Endothelial cell of umbilical vein (primary cell): ENCODE data around the gene ZNRF1. TPM values are rescaled to one million over a fixed set of nuclear protein-coding genes. Genes with fewer than 3 reads are reported as not detected.

Experiments
- BruUV-seq: library from RNA; stranded (reverse); fragments of 400-500 nt; replicated peaks from 2 replicates; lab custom pipeline; 2021; lab: Mats Ljungman, UMichigan
- CTCF ChIA-PET: fragments of 300-600, 350-600 bp; sonication (Branson Sonifier 250); formaldehyde crosslinking; loops from one replicate; lab custom pipeline; 2021; ENCODE audit warnings: antibody characterized with exemption, inconsistent platforms; lab: Charles Lee
- POLR2A ChIA-PET: fragments of 300-600, 350-600 bp; sonication (Branson Sonifier 250); formaldehyde crosslinking; loops from one replicate; lab custom pipeline; 2021; ENCODE audit warnings: antibody characterized with exemption, inconsistent platforms; lab: Charles Lee
- DNase-seq: peaks from one replicate; pipeline ENCODE4 v3.0.0-alpha.2; 2011; ENCODE audit warnings: low read depth, low spot score
- FAIRE-seq: peaks from 2 replicates; lab custom pipeline; 2011; peaks lifted over from hg19 to GRCh38; lab: Jason Lieb, UNC
- H2AFZ ChIP-seq: 2 replicates; pipeline ENCODE4 v1.6.0; 2012; ENCODE audit warnings: low read depth, low read length, control low read depth, inconsistent platforms
- H3K27ac ChIP-seq: 2 replicates; pipeline ENCODE4 v1.5.1; 2011; ENCODE audit warnings: low read depth, mild to moderate bottlenecking, control low read depth, low read length, moderate library complexity; ENCODE audit not compliant: insufficient read depth
- H3K27me3 ChIP-seq, 2 experiments: 2 replicates each; pipeline versions ENCODE4 v1.6.0 to v1.6.1; 2011; ENCODE audit warnings: low read length in 2 of 2, mixed read lengths in 1 of 2; ENCODE audit not compliant: control insufficient read depth in 2 of 2, insufficient read depth in 2 of 2
- H3K36me3 ChIP-seq, 2 experiments: 2 replicates in 1 of 2; 3 replicates in 1 of 2; pipeline ENCODE4 v1.5.1; 2011; ENCODE audit warnings: low read length in 2 of 2, mild to moderate bottlenecking in 1 of 2, moderate library complexity in 1 of 2; ENCODE audit not compliant: control insufficient read depth in 2 of 2, insufficient read depth in 2 of 2; ENCODE audit errors: extremely low read depth in 1 of 2
- H3K4me1 ChIP-seq: 3 replicates; pipeline ENCODE4 v1.5.1; 2011; ENCODE audit warnings: mild to moderate bottlenecking, low read length; ENCODE audit not compliant: control insufficient read depth, insufficient read depth; ENCODE audit errors: extremely low read depth
- H3K4me2 ChIP-seq: 2 replicates; pipeline ENCODE4 v1.6.1; 2011; ENCODE audit warnings: low read length, control low read depth, mixed read lengths; ENCODE audit not compliant: insufficient read depth
- H3K4me3 ChIP-seq, 3 experiments: fragments of 200-600 bp in 1 of 3; sonication (generic), shearing (Covaris generic) in 1 of 3; replicated peaks in 1 of 3; 2 replicates each; pipeline ENCODE4 v1.5.1; 2011 to 2016; ENCODE audit warnings: control low read depth in 3 of 3, low read length in 3 of 3, mild to moderate bottlenecking in 2 of 3, inconsistent platforms in 1 of 3, low read depth in 1 of 3, moderate library complexity in 1 of 3; ENCODE audit not compliant: insufficient read depth in 1 of 3
- H3K79me2 ChIP-seq: 2 replicates; pipeline ENCODE4 v1.6.0; 2012; ENCODE audit warnings: low read length, inconsistent platforms; ENCODE audit not compliant: control insufficient read depth, insufficient read depth
- H3K9ac ChIP-seq: replicated peaks from 2 replicates; pipeline ENCODE3; 2011; ENCODE audit warnings: low read length, control low read depth; ENCODE audit not compliant: insufficient read depth; ENCODE audit errors: extremely low read depth
- H3K9me1 ChIP-seq: replicated peaks from 3 replicates; pipeline ENCODE4 v1.6.0; 2011; ENCODE audit warnings: mild to moderate bottlenecking, low read length; ENCODE audit not compliant: control insufficient read depth, insufficient read depth; ENCODE audit errors: extremely low read depth
- H3K9me3 ChIP-seq: replicated peaks from 2 replicates; pipeline ENCODE4 v1.5.1; 2012; ENCODE audit warnings: low read length, inconsistent platforms; ENCODE audit not compliant: control insufficient read depth, insufficient read depth
- H4K20me1 ChIP-seq: replicated peaks from 2 replicates; pipeline ENCODE3; 2011; ENCODE audit warnings: mild to moderate bottlenecking, low read length; ENCODE audit not compliant: control insufficient read depth, insufficient read depth; ENCODE audit errors: extremely low read depth
- EZH2 ChIP-seq: IDR thresholded peaks from 2 replicates; pipeline ENCODE4 v1.6.1; 2012; ENCODE audit warnings: borderline replicate concordance, low read depth, mild to moderate bottlenecking, moderate library complexity, low read length, inconsistent platforms; ENCODE audit not compliant: severe bottlenecking
- FOS ChIP-seq: IDR thresholded peaks from 2 replicates; pipeline ENCODE4 v1.6.1; 2011; ENCODE audit warnings: mild to moderate bottlenecking, low read length, moderate library complexity, borderline replicate concordance; ENCODE audit not compliant: insufficient read depth
- GATA2 ChIP-seq: IDR thresholded peaks from 2 replicates; pipeline ENCODE4 v1.7.0; 2011; ENCODE audit warnings: low read depth, mild to moderate bottlenecking, moderate library complexity, mixed read lengths, low read length; ENCODE audit not compliant: insufficient read length, insufficient read depth
- JUN ChIP-seq: IDR thresholded peaks from 2 replicates; pipeline ENCODE4 v1.6.1; 2011; ENCODE audit warnings: borderline replicate concordance, low read depth; ENCODE audit not compliant: insufficient read length, insufficient read depth
- MYC ChIP-seq: IDR thresholded peaks from one replicate; pipeline ENCODE4 v1.6.1; 2011; ENCODE audit warnings: mild to moderate bottlenecking, low read depth, low read length
- POLR2A ChIP-seq: IDR thresholded peaks from 2 replicates; pipeline ENCODE4 v1.6.1; 2012; ENCODE audit warnings: low read depth, mild to moderate bottlenecking, control low read depth, low read length
- POLR2AphosphoS5 ChIP-seq: IDR thresholded peaks from 2 replicates; pipeline ENCODE4 v1.6.1; 2012; ENCODE audit warnings: low read depth, mild to moderate bottlenecking, control low read depth, low read length, moderate library complexity; ENCODE audit not compliant: insufficient read depth
- dilution Hi-C: fragments of 300-500 bp; cut with MboI; formaldehyde crosslinking; loops from one replicate; pipeline ENCODE4 v1.15.0; 2019; ENCODE audit warnings: low sequenced_read_pairs; ENCODE audit not compliant: extremely low pct_ligation_motif_present
- intact Hi-C: fragments of 100-400 bp; cut with micrococcal nuclease; formaldehyde crosslinking; loops from one replicate; pipeline ENCODE4 v1.10.0; 2022
- polyA plus RNA-seq, 4 experiments: library from polyadenylated mRNA; depleted of rRNA in 3 of 4; stranded (reverse) in 3 of 4; unstranded in 1 of 4; fragments of >200 nt; gene quantifications; 2 replicates each; pipeline versions ENCODE4 v1.2.1 to v1.2.3, GENCODE V29; 2011 to 2012; ENCODE audit warnings: missing spikeins in 1 of 4
- total RNA-seq: library from RNA; stranded (reverse); gene quantifications from 2 replicates; pipeline ENCODE4 v1.2.3, GENCODE V29; 2021
- TF ChIP-seq, protein P1 (sequence below): IDR thresholded peaks from 2 replicates; pipeline ENCODE4 v1.6.1; 2011; ENCODE audit not compliant: insufficient read depth, insufficient read length

The ZNRF1 gene
- total and polyA plus RNA-seq, 2 donors (not counting 3 experiments of a cell fraction or from before 2014, with no cell fraction given), result 23.7 to 34.9 TPM

DNA sequence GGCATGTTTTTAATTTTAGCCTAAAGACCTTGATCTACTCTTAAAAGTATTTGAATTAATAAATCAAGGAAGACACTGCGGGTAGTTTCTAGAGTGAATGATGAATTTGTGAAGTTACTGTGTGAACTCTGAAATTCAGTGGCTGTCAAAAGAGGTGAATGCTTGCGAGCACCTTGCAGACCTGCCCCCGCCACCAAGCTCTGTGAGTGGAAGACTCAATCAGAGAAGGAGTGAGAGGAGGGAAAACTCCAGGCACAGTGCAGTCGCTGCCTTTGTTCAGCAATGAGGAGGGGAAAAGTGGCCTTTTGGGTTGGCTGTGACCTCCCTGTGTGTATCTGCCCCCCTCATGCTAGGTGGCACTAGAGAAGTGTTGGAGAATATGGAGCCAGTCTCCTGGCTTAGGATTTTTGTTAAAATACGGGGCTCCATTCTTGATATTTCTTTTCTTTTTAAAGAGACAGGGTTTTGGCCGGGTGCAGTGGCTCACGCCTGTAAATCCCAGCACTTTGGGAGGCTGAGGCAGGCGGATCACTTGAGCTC, 64.8 kb downstream of the ZNRF1 start:
- FAIRE-seq (no peak), DNase-seq (no peak)
- no peaks in the 10 kb centered on the region for H3K4me1 ChIP-seq
- H3K36me3 ChIP-seq, result no peaks in the 10 kb centered on the region
- dilution Hi-C loops, result no loop called here
- peaks cover 6% of the 10 kb centered on the region for H4K20me1 ChIP-seq
- no peak overlapping the region for H3K4me3 ChIP-seq
- no peak overlapping the region for H3K27ac ChIP-seq
- no peaks in the 10 kb centered on the region for H3K9me1 ChIP-seq
- intact Hi-C loops, result no loop called here
- no peaks in the 10 kb centered on the region for H3K27me3 ChIP-seq
- ChIA-PET POLR2A (no interaction called here), CTCF (interaction anchor here (0.7 to 1.5 kb wide), 3 partner anchors 10 to 81 kb away, joined by 3 to 5 read pairs (median 3); no protein-coding TSS in a partner anchor)
- BruUV-seq, result no TSS peak
- H3K4me2 ChIP-seq, result no peak overlapping the region
- H3K79me2 ChIP-seq, result peaks cover 18% of the 10 kb centered on the region
- no peak for TF ChIP-seq POLR2AphosphoS5
- TF ChIP-seq, protein P1, sequence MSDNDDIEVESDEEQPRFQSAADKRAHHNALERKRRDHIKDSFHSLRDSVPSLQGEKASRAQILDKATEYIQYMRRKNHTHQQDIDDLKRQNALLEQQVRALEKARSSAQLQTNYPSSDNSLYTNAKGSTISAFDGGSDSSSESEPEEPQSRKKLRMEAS, result no peak
- TF ChIP-seq GATA2, result no peak
- TF ChIP-seq JUN, result no peak
- no peak for TF ChIP-seq POLR2A
- TF ChIP-seq FOS, result no peak
- no peak overlapping the region for H3K9ac ChIP-seq
- no peaks in the 10 kb centered on the region for H3K9me3 ChIP-seq
- H2AFZ ChIP-seq, result no peak overlapping the region

DNA sequence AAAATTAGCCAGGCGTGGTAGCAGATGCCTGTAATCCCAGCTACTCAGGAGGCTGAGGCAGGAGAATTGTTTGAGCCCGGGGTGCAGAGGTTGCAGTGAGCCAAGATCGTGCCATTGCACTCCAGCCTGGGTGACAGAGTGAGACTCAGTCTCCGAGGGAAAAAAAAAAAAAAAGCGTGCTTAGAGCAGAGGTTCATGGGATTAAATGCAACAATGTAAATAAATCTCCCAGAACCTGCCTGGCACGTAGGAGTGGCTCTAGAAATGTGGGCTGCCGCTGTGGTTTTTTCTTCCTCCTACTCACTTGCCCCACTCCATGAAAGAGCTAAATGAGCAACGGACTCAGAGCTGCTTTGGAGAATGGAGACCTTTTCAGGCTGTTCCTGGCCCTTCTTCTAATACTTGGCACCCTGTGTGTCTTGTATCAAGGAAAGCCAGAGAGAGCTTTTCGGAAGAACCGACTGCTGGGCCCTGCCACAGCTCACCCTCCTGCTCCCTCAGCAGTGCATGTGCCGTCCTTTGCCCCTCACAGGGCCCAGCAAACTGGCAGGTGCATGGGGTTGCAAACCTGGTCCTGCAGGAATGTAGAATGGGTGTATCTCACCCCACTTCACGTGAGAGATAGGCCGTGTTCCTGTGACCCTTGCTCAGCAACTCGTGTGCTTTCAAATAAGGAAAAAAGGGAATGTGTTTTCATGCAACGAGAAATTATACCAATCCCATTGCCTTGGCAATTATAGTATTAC, 65.8 kb downstream of the ZNRF1 start:
- Histone ChIP-seq H3K36me3 (no peaks in the 10 kb centered on the region), H3K27me3 (no peaks in the 10 kb centered on the region), H3K79me2 (peaks cover 18% of the 10 kb centered on the region), H3K4me3 (no peak overlapping the region), H3K4me1 (no peaks in the 10 kb centered on the region), H3K4me2 (no peak overlapping the region), H3K27ac (no peak overlapping the region), H2AFZ (no peak overlapping the region), H3K9ac (no peak overlapping the region), H4K20me1 (peaks cover 6% of the 10 kb centered on the region), H3K9me3 (no peaks in the 10 kb centered on the region), H3K9me1 (no peaks in the 10 kb centered on the region)
- ChIA-PET POLR2A (no interaction called here), CTCF (interaction anchor here (0.7 to 1.5 kb wide), 3 partner anchors 11 to 47 kb away, joined by 3 to 5 read pairs (median 3); no protein-coding TSS in a partner anchor)
- TF ChIP-seq GATA2 (no peak), MYC (no peak), EZH2 (no peak), POLR2AphosphoS5 (no peak)
- intact Hi-C loops (no loop called here), dilution Hi-C loops (no loop called here)
- DNase-seq, result no peak
- FAIRE-seq, result no peak
- no TSS peak for BruUV-seq
